HepG2 (cell line): ENCODE data around the gene NEK6. TPM values are rescaled to one million over a fixed set of nuclear protein-coding genes. Genes with fewer than 3 reads are reported as not detected.

Experiments
- BORCS8-MEF2B ChIP-seq: sonication (generic); formaldehyde crosslinking; IDR thresholded peaks from 2 replicates; pipeline ENCODE4 v1.8.0; 2022; ENCODE audit warnings: mild to moderate bottlenecking, missing genetic modification reagents
- FOSL2 ChIP-seq: sonication (generic); formaldehyde crosslinking; IDR thresholded peaks from 2 replicates; pipeline ENCODE4 v1.4.0; 2020; ENCODE audit warnings: missing genetic modification reagents
- MXD4 ChIP-seq: IDR thresholded peaks from 2 replicates; pipeline ENCODE4 v1.6.1; 2016; ENCODE audit warnings: mild to moderate bottlenecking, missing biosample characterization, missing genetic modification reagents
- NR1H2 ChIP-seq: sonication (generic); formaldehyde crosslinking; IDR thresholded peaks from 2 replicates; pipeline ENCODE4 v1.8.1; 2022; ENCODE audit warnings: low read depth, missing genetic modification reagents, borderline replicate concordance
- NR2F6 ChIP-seq, 2 experiments: IDR thresholded peaks; 2 replicates each; pipeline ENCODE4 v1.6.1; 2016; ENCODE audit warnings: antibody characterized with exemption in 1 of 2, mild to moderate bottlenecking in 1 of 2
- PHF20 ChIP-seq: sonication (generic); formaldehyde crosslinking; IDR thresholded peaks from 2 replicates; pipeline ENCODE4 v1.5.0; 2020; ENCODE audit warnings: mild to moderate bottlenecking, missing genetic modification reagents
- RFX1 ChIP-seq: fragments of 450-650 bp; IDR thresholded peaks from 2 replicates; pipeline ENCODE4 v1.6.1; 2017
- SMAD3 ChIP-seq: sonication (generic); formaldehyde crosslinking; IDR thresholded peaks from 2 replicates; pipeline ENCODE4 v1.4.0; 2020; ENCODE audit warnings: missing genetic modification reagents
- SP2 ChIP-seq: sonication (generic); formaldehyde crosslinking; IDR thresholded peaks from 2 replicates; pipeline ENCODE4 v1.5.1; 2020; ENCODE audit warnings: mild to moderate bottlenecking, missing genetic modification reagents
- ZFX ChIP-seq: sonication (generic); formaldehyde crosslinking; IDR thresholded peaks from 2 replicates; pipeline ENCODE4 v1.4.0; 2020; ENCODE audit warnings: mild to moderate bottlenecking, low read depth, missing genetic modification reagents, moderate library complexity
- ZNF333 ChIP-seq: sonication (generic); formaldehyde crosslinking; IDR thresholded peaks from 2 replicates; pipeline ENCODE4 v1.4.0; 2020; ENCODE audit warnings: mild to moderate bottlenecking, missing genetic modification reagents, borderline replicate concordance
- ZNF670 ChIP-seq: sonication (generic); formaldehyde crosslinking; IDR thresholded peaks from 2 replicates; pipeline ENCODE4 v1.8.0; 2022; ENCODE audit warnings: mild to moderate bottlenecking, missing genetic modification reagents, borderline replicate concordance
- ZSCAN29 ChIP-seq: sonication (generic); formaldehyde crosslinking; conservative IDR thresholded peaks from 2 replicates; pipeline ENCODE4 v1.4.0; 2020; ENCODE audit warnings: mild to moderate bottlenecking, missing genetic modification reagents
- ZSCAN9 ChIP-seq: IDR thresholded peaks from 2 replicates; pipeline ENCODE4 v1.6.1; 2016; ENCODE audit warnings: borderline replicate concordance
- polyA plus RNA-seq, 8 experiments: library from polyadenylated mRNA; depleted of rRNA in 3 of 8; stranded (reverse) in 7 of 8; unstranded in 1 of 8; fragments of >200 nt; fragmentation: Illumina TruSeq in 4 of 8; extraction: Trizol in 4 of 8; gene quantifications; 2 replicates each; pipeline versions ENCODE4 v1.2.1 to v1.2.3, GENCODE V29; 2011 to 2016; ENCODE audit warnings: low read depth in 4 of 8, missing spikeins in 1 of 8, mixed read lengths in 1 of 8; ENCODE audit not compliant: insufficient read depth in 1 of 8
- total RNA-seq, 5 experiments: library from RNA; depleted of rRNA; stranded (reverse); fragments of >200 nt; fragmentation: Illumina TruSeq; extraction: Trizol; gene quantifications; 2 replicates each; pipeline ENCODE4 v1.2.3, GENCODE V29; 2016; ENCODE audit warnings: low read depth in 1 of 5
- TF ChIP-seq, protein P1 (sequence below): sonication (generic); formaldehyde crosslinking; IDR thresholded peaks from 2 replicates; pipeline ENCODE4 v1.4.0; 2020; ENCODE audit warnings: mild to moderate bottlenecking, missing genetic modification reagents
- TF ChIP-seq, protein P2 (sequence below): sonication (generic); formaldehyde crosslinking; IDR thresholded peaks from 2 replicates; pipeline ENCODE4 v1.5.1; 2020; ENCODE audit warnings: mild to moderate bottlenecking, moderate library complexity, missing genetic modification reagents
- TF ChIP-seq, protein P3 (sequence below): sonication (generic); formaldehyde crosslinking; conservative IDR thresholded peaks from 2 replicates; pipeline ENCODE4 v1.4.0; 2020; ENCODE audit warnings: missing genetic modification reagents
- TF ChIP-seq, protein P4 (sequence below): IDR thresholded peaks from 2 replicates; pipeline ENCODE4 v1.6.1; 2016; ENCODE audit warnings: low read depth, control low read depth
- TF ChIP-seq, protein P5 (sequence below): IDR thresholded peaks from 2 replicates; pipeline ENCODE4 v1.6.1; 2016
- TF ChIP-seq, protein P6 (sequence below): sonication (generic); formaldehyde crosslinking; IDR thresholded peaks from 2 replicates; pipeline ENCODE4 v1.4.0; 2020; ENCODE audit warnings: missing genetic modification reagents
- TF ChIP-seq, protein P7 (sequence below): sonication (generic); formaldehyde crosslinking; IDR thresholded peaks from 2 replicates; pipeline ENCODE4 v1.4.0; 2020; ENCODE audit warnings: low read depth, mild to moderate bottlenecking, missing genetic modification reagents

The NEK6 gene
- total and polyA plus RNA-seq, 2 of the 13 experiments (the other 11 are each of a cell fraction or from before 2014, with no cell fraction given), result 30.4 to 119 TPM

DNA sequence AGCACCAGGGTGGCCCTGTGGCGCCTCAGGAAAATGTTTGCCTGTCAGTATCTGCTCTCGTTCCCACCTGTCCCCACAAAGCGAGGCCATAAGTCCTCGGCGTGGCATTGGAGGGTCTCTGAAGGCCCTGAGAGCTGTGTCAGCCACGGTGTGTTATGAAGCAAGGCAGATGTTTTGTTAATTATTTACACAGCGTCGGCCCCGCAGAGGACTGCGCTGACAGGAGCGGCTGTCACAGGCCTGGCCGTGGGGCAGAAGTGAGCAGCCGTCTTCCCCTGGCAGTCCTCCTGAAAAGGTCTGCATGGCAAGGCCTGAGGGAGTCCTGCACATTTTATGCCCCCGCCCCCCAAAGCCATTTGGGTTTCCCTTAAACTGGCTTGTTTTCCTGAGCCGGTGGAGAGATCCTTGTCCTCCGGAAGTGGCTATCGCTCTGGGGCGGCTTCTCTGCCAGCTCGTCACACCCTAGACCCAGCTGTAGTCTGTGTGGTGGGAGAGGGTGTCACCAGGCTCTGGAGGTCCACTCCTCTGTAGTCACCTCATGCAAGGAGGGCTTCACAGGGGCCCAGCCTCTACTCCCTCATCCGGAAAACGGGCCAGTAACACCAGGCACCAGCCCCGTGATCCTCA, 6.2 kb downstream of the NEK6 start (continued):
- TF ChIP-seq, protein P1, sequence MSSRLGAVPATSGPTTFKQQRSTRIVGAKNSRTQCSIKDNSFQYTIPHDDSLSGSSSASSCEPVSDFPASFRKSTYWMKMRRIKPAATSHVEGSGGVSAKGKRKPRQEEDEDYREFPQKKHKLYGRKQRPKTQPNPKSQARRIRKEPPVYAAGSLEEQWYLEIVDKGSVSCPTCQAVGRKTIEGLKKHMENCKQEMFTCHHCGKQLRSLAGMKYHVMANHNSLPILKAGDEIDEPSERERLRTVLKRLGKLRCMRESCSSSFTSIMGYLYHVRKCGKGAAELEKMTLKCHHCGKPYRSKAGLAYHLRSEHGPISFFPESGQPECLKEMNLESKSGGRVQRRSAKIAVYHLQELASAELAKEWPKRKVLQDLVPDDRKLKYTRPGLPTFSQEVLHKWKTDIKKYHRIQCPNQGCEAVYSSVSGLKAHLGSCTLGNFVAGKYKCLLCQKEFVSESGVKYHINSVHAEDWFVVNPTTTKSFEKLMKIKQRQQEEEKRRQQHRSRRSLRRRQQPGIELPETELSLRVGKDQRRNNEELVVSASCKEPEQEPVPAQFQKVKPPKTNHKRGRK (CRISPR knock-in tag), result no peak
- TF ChIP-seq, protein P2, sequence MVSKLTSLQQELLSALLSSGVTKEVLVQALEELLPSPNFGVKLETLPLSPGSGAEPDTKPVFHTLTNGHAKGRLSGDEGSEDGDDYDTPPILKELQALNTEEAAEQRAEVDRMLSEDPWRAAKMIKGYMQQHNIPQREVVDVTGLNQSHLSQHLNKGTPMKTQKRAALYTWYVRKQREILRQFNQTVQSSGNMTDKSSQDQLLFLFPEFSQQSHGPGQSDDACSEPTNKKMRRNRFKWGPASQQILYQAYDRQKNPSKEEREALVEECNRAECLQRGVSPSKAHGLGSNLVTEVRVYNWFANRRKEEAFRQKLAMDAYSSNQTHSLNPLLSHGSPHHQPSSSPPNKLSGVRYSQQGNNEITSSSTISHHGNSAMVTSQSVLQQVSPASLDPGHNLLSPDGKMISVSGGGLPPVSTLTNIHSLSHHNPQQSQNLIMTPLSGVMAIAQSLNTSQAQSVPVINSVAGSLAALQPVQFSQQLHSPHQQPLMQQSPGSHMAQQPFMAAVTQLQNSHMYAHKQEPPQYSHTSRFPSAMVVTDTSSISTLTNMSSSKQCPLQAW (CRISPR knock-in tag), result peak; percentile 91
- no peak for TF ChIP-seq PHF20 (CRISPR knock-in tag)
- TF ChIP-seq ZSCAN29 (CRISPR knock-in tag), result no peak
- TF ChIP-seq, protein P3, sequence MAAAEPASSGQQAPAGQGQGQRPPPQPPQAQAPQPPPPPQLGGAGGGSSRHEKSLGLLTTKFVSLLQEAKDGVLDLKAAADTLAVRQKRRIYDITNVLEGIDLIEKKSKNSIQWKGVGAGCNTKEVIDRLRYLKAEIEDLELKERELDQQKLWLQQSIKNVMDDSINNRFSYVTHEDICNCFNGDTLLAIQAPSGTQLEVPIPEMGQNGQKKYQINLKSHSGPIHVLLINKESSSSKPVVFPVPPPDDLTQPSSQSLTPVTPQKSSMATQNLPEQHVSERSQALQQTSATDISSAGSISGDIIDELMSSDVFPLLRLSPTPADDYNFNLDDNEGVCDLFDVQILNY (CRISPR knock-in tag), result no peak
- TF ChIP-seq SMAD3 (CRISPR knock-in tag), result 0 out of 2 replicates have a peak, but pooled peaks have one; percentile 43
- TF ChIP-seq, protein P4, sequence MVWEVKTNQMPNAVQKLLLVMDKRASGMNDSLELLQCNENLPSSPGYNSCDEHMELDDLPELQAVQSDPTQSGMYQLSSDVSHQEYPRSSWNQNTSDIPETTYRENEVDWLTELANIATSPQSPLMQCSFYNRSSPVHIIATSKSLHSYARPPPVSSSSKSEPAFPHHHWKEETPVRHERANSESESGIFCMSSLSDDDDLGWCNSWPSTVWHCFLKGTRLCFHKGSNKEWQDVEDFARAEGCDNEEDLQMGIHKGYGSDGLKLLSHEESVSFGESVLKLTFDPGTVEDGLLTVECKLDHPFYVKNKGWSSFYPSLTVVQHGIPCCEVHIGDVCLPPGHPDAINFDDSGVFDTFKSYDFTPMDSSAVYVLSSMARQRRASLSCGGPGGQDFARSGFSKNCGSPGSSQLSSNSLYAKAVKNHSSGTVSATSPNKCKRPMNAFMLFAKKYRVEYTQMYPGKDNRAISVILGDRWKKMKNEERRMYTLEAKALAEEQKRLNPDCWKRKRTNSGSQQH (CRISPR knock-in tag), result no peak
- TF ChIP-seq ZNF670 (CRISPR knock-in tag), result no peak
- TF ChIP-seq ZSCAN9, result peak; percentile 17; the same call in 1 of the 2 replicates
- TF ChIP-seq ZFX (CRISPR knock-in tag), result peak; percentile 58
- no peak for TF ChIP-seq NR2F6 (IDR thresholded peaks at IDR 0.05)
- no peak for TF ChIP-seq NR2F6 (CRISPR knock-in tag; IDR thresholded peaks at IDR 0.05)
- TF ChIP-seq FOSL2 (CRISPR knock-in tag), result peak; percentile 45; the same call in 1 of the 2 replicates
- TF ChIP-seq SP2 (CRISPR knock-in tag), result no peak
- no peak for TF ChIP-seq NR1H2 (CRISPR knock-in tag)
- TF ChIP-seq, protein P5, sequence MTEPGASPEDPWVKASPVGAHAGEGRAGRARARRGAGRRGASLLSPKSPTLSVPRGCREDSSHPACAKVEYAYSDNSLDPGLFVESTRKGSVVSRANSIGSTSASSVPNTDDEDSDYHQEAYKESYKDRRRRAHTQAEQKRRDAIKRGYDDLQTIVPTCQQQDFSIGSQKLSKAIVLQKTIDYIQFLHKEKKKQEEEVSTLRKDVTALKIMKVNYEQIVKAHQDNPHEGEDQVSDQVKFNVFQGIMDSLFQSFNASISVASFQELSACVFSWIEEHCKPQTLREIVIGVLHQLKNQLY, result no peak
- TF ChIP-seq RFX1, result no peak
- no peak for TF ChIP-seq ZNF333 (CRISPR knock-in tag)
- TF ChIP-seq MXD4, result no peak
- TF ChIP-seq, protein P6, sequence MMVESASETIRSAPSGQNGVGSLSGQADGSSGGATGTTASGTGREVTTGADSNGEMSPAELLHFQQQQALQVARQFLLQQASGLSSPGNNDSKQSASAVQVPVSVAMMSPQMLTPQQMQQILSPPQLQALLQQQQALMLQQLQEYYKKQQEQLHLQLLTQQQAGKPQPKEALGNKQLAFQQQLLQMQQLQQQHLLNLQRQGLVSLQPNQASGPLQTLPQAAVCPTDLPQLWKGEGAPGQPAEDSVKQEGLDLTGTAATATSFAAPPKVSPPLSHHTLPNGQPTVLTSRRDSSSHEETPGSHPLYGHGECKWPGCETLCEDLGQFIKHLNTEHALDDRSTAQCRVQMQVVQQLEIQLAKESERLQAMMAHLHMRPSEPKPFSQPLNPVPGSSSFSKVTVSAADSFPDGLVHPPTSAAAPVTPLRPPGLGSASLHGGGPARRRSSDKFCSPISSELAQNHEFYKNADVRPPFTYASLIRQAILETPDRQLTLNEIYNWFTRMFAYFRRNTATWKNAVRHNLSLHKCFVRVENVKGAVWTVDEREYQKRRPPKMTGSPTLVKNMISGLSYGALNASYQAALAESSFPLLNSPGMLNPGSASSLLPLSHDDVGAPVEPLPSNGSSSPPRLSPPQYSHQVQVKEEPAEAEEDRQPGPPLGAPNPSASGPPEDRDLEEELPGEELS (CRISPR knock-in tag), result no peak
- TF ChIP-seq, protein P7, sequence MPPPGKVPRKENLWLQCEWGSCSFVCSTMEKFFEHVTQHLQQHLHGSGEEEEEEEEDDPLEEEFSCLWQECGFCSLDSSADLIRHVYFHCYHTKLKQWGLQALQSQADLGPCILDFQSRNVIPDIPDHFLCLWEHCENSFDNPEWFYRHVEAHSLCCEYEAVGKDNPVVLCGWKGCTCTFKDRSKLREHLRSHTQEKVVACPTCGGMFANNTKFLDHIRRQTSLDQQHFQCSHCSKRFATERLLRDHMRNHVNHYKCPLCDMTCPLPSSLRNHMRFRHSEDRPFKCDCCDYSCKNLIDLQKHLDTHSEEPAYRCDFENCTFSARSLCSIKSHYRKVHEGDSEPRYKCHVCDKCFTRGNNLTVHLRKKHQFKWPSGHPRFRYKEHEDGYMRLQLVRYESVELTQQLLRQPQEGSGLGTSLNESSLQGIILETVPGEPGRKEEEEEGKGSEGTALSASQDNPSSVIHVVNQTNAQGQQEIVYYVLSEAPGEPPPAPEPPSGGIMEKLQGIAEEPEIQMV, result no peak
- no peak for TF ChIP-seq BORCS8-MEF2B
